Activated naive CD4-positive, alpha-beta T cell (primary cell): Measurements from ENCODE around the gene OGDH.
"Not testable (repeated sequence)": the region's sequence is repeated elsewhere in the genome, so short reads cannot be mapped to it uniquely, and the experiment has no call there.

Experiments
- DNase-seq, 4 experiments: peaks; one replicate each; lab custom pipeline; 2025; lab: John Stamatoyannopoulos, UW

OGDH gene

GRCh38 chr7:44606341-44607140 lies at the start of gene OGDH:
TSS of gene OGDH (plus strand) at chr7:44606627. CDS start at chr7:44624344, 17,717 bp downstream.
- DNase-seq: peak; percentile 98 to 99 (median 98)

GRCh38 chr7:44557485-44557884 lies 48.9 kb upstream of the OGDH start:
- DNase-seq: no peak

GRCh38 chr7:44559485-44559884 lies 46.9 kb upstream of the OGDH start:
- no peak for DNase-seq

GRCh38 chr7:44561481-44561880 lies 44.9 kb upstream of the OGDH start:
- DNase-seq: no peak

GRCh38 chr7:44561962-44562621 lies 44.3 kb upstream of the OGDH start:
- no peak for DNase-seq

GRCh38 chr7:44562622-44562962 lies 43.8 kb upstream of the OGDH start:
- DNase-seq: not testable (repeated sequence)

GRCh38 chr7:44563171-44563679 lies 43.2 kb upstream of the OGDH start:
- DNase-seq: no peak

GRCh38 chr7:44564606-44565005 lies 41.8 kb upstream of the OGDH start:
- no peak for DNase-seq

GRCh38 chr7:44565097-44565794 lies 41.2 kb upstream of the OGDH start:
- peak in 3 of 4 experiments; percentile 22 to 53 (median 36) for DNase-seq

GRCh38 chr7:44565795-44566559 lies 40.5 kb upstream of the OGDH start:
- no peak for DNase-seq

GRCh38 chr7:44566680-44567079 lies 39.7 kb upstream of the OGDH start:
- no peak for DNase-seq

GRCh38 chr7:44567884-44568283 lies 38.5 kb upstream of the OGDH start:
- no peak for DNase-seq

- no peak for DNase-seq
Observed at GRCh38 chr7:44568771-44569560, 37.5 kb upstream of the OGDH start.

GRCh38 chr7:44569959-44570358 lies 36.5 kb upstream of the OGDH start:
- no peak for DNase-seq

- DNase-seq: no peak
Observed at GRCh38 chr7:44572771-44573170, 33.7 kb upstream of the OGDH start.

GRCh38 chr7:44573464-44574286 lies 32.8 kb upstream of the OGDH start, which contains the start of gene DDX56:
TSS of gene DDX56 (minus strand) at chr7:44573908. CDS start at chr7:44573895, 13 bp downstream.
- DNase-seq: peak; percentile 76 to 87 (median 83)

- DNase-seq: no peak
Observed at GRCh38 chr7:44574287-44574872, 32.0 kb upstream of the OGDH start.

- no peak for DNase-seq
Observed at GRCh38 chr7:44575054-44575453, 31.4 kb upstream of the OGDH start.

GRCh38 chr7:44576228-44576627 lies 30.2 kb upstream of the OGDH start:
- DNase-seq: no peak
